Upper lobe of right lung (tissue), 1 donor: ENCODE results near the gene BRCC3. TPM values are rescaled to one million over a fixed set of nuclear protein-coding genes. Genes with fewer than 3 reads are reported as not detected.

Source experiments
- ATAC-seq: fragments of 200-7000 bp; cut with Tn5 transposase; one replicate; pipeline ENCODE4 v1.9.1; 2020; ENCODE audit warnings: mild to moderate bottlenecking, moderate library complexity
- DNase-seq: peaks from one replicate; pipeline ENCODE4 v3.0.0-alpha.2; 2020
- H3K27ac ChIP-seq: fragments of 200-600 bp; one replicate; pipeline ENCODE4 v1.8.0; 2022
- H3K27me3 ChIP-seq: fragments of 200-600 bp; one replicate; pipeline ENCODE4 v1.8.0; 2022; ENCODE audit warnings: mild to moderate bottlenecking
- H3K36me3 ChIP-seq: fragments of 200-600 bp; one replicate; pipeline ENCODE4 v1.8.0; 2022
- H3K4me1 ChIP-seq: fragments of 200-600 bp; one replicate; pipeline ENCODE4 v1.8.0; 2022
- H3K4me3 ChIP-seq: fragments of 200-600 bp; one replicate; pipeline ENCODE4 v1.8.0; 2022; ENCODE audit warnings: mild to moderate bottlenecking
- H3K9me3 ChIP-seq: fragments of 200-600 bp; one replicate; pipeline ENCODE4 v1.8.0; 2022
- CTCF ChIP-seq: fragments of 200-600 bp; IDR thresholded peaks from one replicate; pipeline ENCODE4 v1.8.0; 2022; ENCODE audit warnings: antibody characterized with exemption
- intact Hi-C: fragments of 100-400 bp; cut with DNase I; formaldehyde crosslinking; loops from one replicate; pipeline ENCODE4 v1.11.0; 2022
- total RNA-seq: library from RNA; stranded (reverse); fragmentation: NEBNext Ultra II Directional; extraction: Animal tissue kit (Norgen Biotek cat#: 25700); gene quantifications from one replicate; pipeline ENCODE4 v1.2.1, GENCODE V29; 2021
- donor health status: DM: no; HTN: yes; CAD: no; lungs with severe emphysema.

Gene BRCC3
- total RNA-seq, 1 donor from 2014 or later, result 16.7 TPM

- H3K27ac ChIP-seq, result peak overlapping the region; percentile 83
- H3K36me3 ChIP-seq, result peaks cover under 1% of the 10 kb centered on the region
- no peak for DNase-seq
- peaks cover 6% of the 10 kb centered on the region for H3K4me1 ChIP-seq
- intact Hi-C loops, result no loop called here
- ATAC-seq, result no peak
- no peaks in the 10 kb centered on the region for H3K9me3 ChIP-seq
- no peaks in the 10 kb centered on the region for H3K27me3 ChIP-seq
- peak overlapping the region; percentile 62 for H3K4me3 ChIP-seq
- no peak for TF ChIP-seq CTCF
Measured at GRCh38 chrX:155071694-155072280, 479 bp downstream of the BRCC3 start.

GRCh38 chrX:155086202-155086840 is 15.0 kb downstream of the BRCC3 start:
- Histone ChIP-seq H3K9me3 (no peaks in the 10 kb centered on the region), H3K4me3 (no peak overlapping the region), H3K36me3 (peaks cover 16% of the 10 kb centered on the region), H3K4me1 (no peaks in the 10 kb centered on the region), H3K27me3 (no peaks in the 10 kb centered on the region), H3K27ac (no peak overlapping the region)
- intact Hi-C loops, result no loop called here
- no peak for DNase-seq
- ATAC-seq, result peak; percentile 52
- peak; percentile 49 for TF ChIP-seq CTCF

- no peak for TF ChIP-seq CTCF
- intact Hi-C loops, result no loop called here
- DNase-seq (no peak), ATAC-seq (no peak)
- Histone ChIP-seq H3K4me1 (no peaks in the 10 kb centered on the region), H3K27me3 (no peaks in the 10 kb centered on the region), H3K4me3 (no peak overlapping the region), H3K9me3 (no peaks in the 10 kb centered on the region), H3K36me3 (peaks cover 21% of the 10 kb centered on the region), H3K27ac (no peak overlapping the region)
Measured at GRCh38 chrX:155086961-155087735, 15.8 kb downstream of the BRCC3 start.

- Histone ChIP-seq H3K4me1 (no peaks in the 10 kb centered on the region), H3K4me3 (no peak overlapping the region), H3K27me3 (no peaks in the 10 kb centered on the region), H3K9me3 (no peaks in the 10 kb centered on the region), H3K36me3 (peaks cover 14% of the 10 kb centered on the region), H3K27ac (no peak overlapping the region)
- peak; percentile 61 for TF ChIP-seq CTCF
- no peak for DNase-seq
- intact Hi-C loops, result no loop called here
- peak; percentile 66 for ATAC-seq
Measured at GRCh38 chrX:155094468-155095061, 23.3 kb downstream of the BRCC3 start.

- intact Hi-C loops, result no loop called here
- TF ChIP-seq CTCF, result no peak
- no peaks in the 10 kb centered on the region for H3K4me1 ChIP-seq
- no peaks in the 10 kb centered on the region for H3K9me3 ChIP-seq
- DNase-seq (no peak), ATAC-seq (no peak)
- H3K27ac ChIP-seq, result no peak overlapping the region
- no peaks in the 10 kb centered on the region for H3K27me3 ChIP-seq
- no peaks in the 10 kb centered on the region for H3K36me3 ChIP-seq
- no peak overlapping the region for H3K4me3 ChIP-seq
Measured at GRCh38 chrX:155105919-155106318, 34.6 kb downstream of the BRCC3 start.
